CD4-positive, alpha-beta T cell treated with Interferon alpha-2 for 1 hour (primary cell): ENCODE data around the gene ACOXL.

Experiments used
- DNase-seq, 2 donors: peaks; one replicate each; pipeline ENCODE4 v3.0.0-alpha.2; 2020 to 2022

Gene ACOXL

GRCh38 chr2:110759411-110759810, 27.0 kb downstream of the ACOXL start:
- DNase-seq: no peak

- no peak for DNase-seq
Observed at GRCh38 chr2:110764931-110765330, 32.6 kb downstream of the ACOXL start.

GRCh38 chr2:110766291-110766690, 33.9 kb downstream of the ACOXL start:
- no peak for DNase-seq

GRCh38 chr2:110768591-110768990, 36.2 kb downstream of the ACOXL start:
- DNase-seq: no peak

- DNase-seq: no peak
Observed at GRCh38 chr2:110770404-110770958, 38.1 kb downstream of the ACOXL start.

- DNase-seq: no peak
Observed at GRCh38 chr2:110770959-110771431, 38.6 kb downstream of the ACOXL start.

- DNase-seq: no peak
Observed at GRCh38 chr2:110771547-110772382, 39.4 kb downstream of the ACOXL start.

- DNase-seq: no peak
Observed at GRCh38 chr2:110772383-110772755, 40.0 kb downstream of the ACOXL start.

- DNase-seq: no peak
Observed at GRCh38 chr2:110773401-110773921, 41.1 kb downstream of the ACOXL start.

- DNase-seq: no peak
Observed at GRCh38 chr2:110774701-110775100, 42.3 kb downstream of the ACOXL start.

- no peak for DNase-seq
Observed at GRCh38 chr2:110777531-110778311, 45.3 kb downstream of the ACOXL start.

GRCh38 chr2:110780461-110780860, 48.1 kb downstream of the ACOXL start:
- no peak for DNase-seq

GRCh38 chr2:110783196-110783873, 51.0 kb downstream of the ACOXL start:
- no peak for DNase-seq

GRCh38 chr2:110784047-110784631, 51.8 kb downstream of the ACOXL start:
- DNase-seq: no peak

- no peak for DNase-seq
Observed at GRCh38 chr2:110785439-110785838, 53.1 kb downstream of the ACOXL start.

- no peak for DNase-seq
Observed at GRCh38 chr2:110788976-110789375, 56.6 kb downstream of the ACOXL start.

- no peak for DNase-seq
Observed at GRCh38 chr2:110789706-110790105, 57.3 kb downstream of the ACOXL start.

- no peak for DNase-seq
Observed at GRCh38 chr2:110790907-110791306, 58.5 kb downstream of the ACOXL start.

- DNase-seq: no peak
Observed at GRCh38 chr2:110791435-110791834, 59.1 kb downstream of the ACOXL start.

GRCh38 chr2:110793034-110793433, 60.7 kb downstream of the ACOXL start:
- no peak for DNase-seq

- no peak for DNase-seq
Observed at GRCh38 chr2:110794390-110794789, 62.0 kb downstream of the ACOXL start.

- DNase-seq: no peak
Observed at GRCh38 chr2:110794951-110795350, 62.6 kb downstream of the ACOXL start.
